DMS153 treated with DMSO at 0.1 percent for 48 hours (cell line): ENCODE data around the gene DDX11.
"Not testable (repeated sequence)": the region's sequence is repeated elsewhere in the genome, so short reads cannot be mapped to it uniquely, and the experiment has no call there.

Source experiments
- DNase-seq: peaks from one replicate; lab custom pipeline; 2025; ENCODE audit not compliant: unreplicated experiment; lab: John Stamatoyannopoulos, UW

Gene DDX11

GRCh38 chr12:31073527-31074332, at the start of gene DDX11:
DDX11 (plus strand) TSS chr12:31073860; CDS start chr12:31078394, 4,534 bp downstream.
- DNase-seq, result peak; percentile 73

GRCh38 chr12:31026202-31026601, 47.5 kb upstream of the DDX11 start:
- DNase-seq, result no peak

GRCh38 chr12:31027006-31027405, 46.7 kb upstream of the DDX11 start:
- DNase-seq, result not testable (repeated sequence)

- DNase-seq, result no peak
Measured at GRCh38 chr12:31029468-31029867, 44.2 kb upstream of the DDX11 start.

- no peak for DNase-seq
Measured at GRCh38 chr12:31029916-31030562, 43.6 kb upstream of the DDX11 start.

- no peak for DNase-seq
Measured at GRCh38 chr12:31031951-31032335, 41.7 kb upstream of the DDX11 start.

GRCh38 chr12:31033146-31033545, 40.5 kb upstream of the DDX11 start:
- DNase-seq, result no peak

- no peak for DNase-seq
Measured at GRCh38 chr12:31033681-31034080, 40.0 kb upstream of the DDX11 start.

GRCh38 chr12:31034372-31034771, 39.3 kb upstream of the DDX11 start:
- no peak for DNase-seq

- no peak for DNase-seq
Measured at GRCh38 chr12:31035226-31035625, 38.4 kb upstream of the DDX11 start.

- DNase-seq, result no peak
Measured at GRCh38 chr12:31035967-31036665, 37.5 kb upstream of the DDX11 start.

GRCh38 chr12:31037028-31037427, 36.6 kb upstream of the DDX11 start:
- no peak for DNase-seq

- DNase-seq, result no peak
Measured at GRCh38 chr12:31037931-31038330, 35.7 kb upstream of the DDX11 start.

GRCh38 chr12:31041033-31041564, 32.6 kb upstream of the DDX11 start:
- no peak for DNase-seq

GRCh38 chr12:31050143-31050542, 23.5 kb upstream of the DDX11 start:
- DNase-seq, result not testable (repeated sequence)

GRCh38 chr12:31050548-31050947, 23.1 kb upstream of the DDX11 start:
- not testable (repeated sequence) for DNase-seq

GRCh38 chr12:31051692-31052091, 22.0 kb upstream of the DDX11 start:
- not testable (repeated sequence) for DNase-seq

GRCh38 chr12:31052121-31052520, 21.5 kb upstream of the DDX11 start:
- DNase-seq, result not testable (repeated sequence)

- DNase-seq, result not testable (repeated sequence)
Measured at GRCh38 chr12:31052666-31053439, 20.8 kb upstream of the DDX11 start.

- not testable (repeated sequence) for DNase-seq
Measured at GRCh38 chr12:31053944-31054343, 19.7 kb upstream of the DDX11 start.

GRCh38 chr12:31057671-31058070, 16.0 kb upstream of the DDX11 start:
- no peak for DNase-seq
